Measurements from ENCODE around the gene SSBP3.
"Not testable (repeated sequence)": the region's sequence is repeated elsewhere in the genome, so short reads cannot be mapped to it uniquely, and the experiment has no call there.

The SSBP3 gene

DNA sequence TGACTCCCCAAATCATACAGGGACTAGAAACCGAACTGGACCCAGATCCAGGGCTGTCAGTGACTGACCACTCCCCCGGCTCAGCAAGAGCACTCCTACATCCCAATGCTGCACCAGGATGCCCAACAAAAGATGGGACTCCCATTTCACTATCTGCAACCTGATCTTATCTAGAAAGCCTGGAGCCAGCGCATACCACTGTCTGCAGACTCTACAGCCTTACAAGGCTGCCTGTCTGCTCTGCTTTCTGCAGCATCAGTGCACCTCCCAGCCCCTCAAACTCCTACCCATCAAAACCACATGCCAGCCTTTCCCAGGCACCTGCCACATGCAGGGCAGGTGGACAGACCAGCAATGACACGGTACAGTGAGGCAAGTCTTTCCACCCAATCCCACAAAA, 52.2 kb downstream of the SSBP3 start:
- no peak for DNase-seq (ENCODE audit: low read depth in 2 of 2, low spot score in 1 of 2)

DNA sequence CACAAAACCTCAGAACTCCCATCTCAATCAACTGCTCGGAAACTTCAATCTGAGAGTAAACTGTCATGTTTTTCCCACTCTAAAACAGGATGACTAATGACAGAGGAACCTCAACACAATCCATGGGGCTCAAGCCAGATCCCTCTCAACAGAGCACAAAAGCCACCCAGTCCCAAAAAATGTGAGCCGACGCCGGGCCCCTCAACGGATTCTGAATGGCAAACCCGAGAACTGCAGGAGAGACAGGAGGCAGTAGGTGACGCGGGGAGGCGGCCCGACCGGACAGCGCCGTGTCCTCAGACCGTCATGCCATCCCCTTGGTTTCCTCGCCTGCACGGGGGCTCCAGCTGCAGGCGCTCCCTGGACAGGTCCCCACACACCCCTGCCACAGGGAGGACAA, 53.4 kb downstream of the SSBP3 start:
- DNase-seq (ENCODE audit: low read depth in 2 of 2, low spot score in 1 of 2): no peak

DNA sequence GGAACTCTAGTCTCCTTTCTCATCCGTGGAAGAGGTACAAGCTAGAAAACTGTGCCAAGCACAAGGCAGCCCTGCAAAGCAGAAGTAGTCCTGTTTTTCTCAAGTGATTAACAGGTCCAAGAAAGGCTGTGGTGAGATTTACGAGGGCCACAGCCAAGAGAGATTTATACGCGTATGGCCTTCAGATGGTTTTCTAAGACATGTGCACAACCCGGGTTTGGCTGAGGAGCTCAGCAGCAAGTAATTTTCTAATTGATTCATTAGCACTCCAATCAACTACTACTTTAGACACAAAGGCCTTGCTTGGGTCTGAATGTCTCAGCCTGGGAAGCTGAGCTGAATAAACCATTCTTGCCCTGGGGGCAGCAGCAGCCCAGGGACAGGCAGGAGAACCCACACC, 55.8 kb downstream of the SSBP3 start:
- DNase-seq (ENCODE audit: low read depth in 2 of 2, low spot score in 1 of 2): no peak

DNA sequence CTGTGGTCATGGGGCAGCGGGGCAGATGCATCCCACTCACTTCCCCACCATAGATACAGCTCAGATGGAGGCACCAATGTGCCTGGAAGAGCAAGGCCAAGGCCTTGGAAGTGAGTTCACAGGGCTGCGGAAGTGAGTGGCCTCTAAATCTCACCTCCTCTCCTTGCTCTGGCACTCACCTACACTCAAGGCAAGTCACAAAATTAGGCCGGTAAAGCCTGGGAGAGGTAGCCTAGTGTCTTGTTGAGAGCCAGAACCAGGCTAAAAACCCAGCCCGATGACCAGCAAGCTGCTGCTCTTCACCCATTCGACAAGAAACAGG, 57.5 kb downstream of the SSBP3 start:
- no peak for DNase-seq (ENCODE audit: low read depth in 2 of 2, low spot score in 1 of 2)

DNA sequence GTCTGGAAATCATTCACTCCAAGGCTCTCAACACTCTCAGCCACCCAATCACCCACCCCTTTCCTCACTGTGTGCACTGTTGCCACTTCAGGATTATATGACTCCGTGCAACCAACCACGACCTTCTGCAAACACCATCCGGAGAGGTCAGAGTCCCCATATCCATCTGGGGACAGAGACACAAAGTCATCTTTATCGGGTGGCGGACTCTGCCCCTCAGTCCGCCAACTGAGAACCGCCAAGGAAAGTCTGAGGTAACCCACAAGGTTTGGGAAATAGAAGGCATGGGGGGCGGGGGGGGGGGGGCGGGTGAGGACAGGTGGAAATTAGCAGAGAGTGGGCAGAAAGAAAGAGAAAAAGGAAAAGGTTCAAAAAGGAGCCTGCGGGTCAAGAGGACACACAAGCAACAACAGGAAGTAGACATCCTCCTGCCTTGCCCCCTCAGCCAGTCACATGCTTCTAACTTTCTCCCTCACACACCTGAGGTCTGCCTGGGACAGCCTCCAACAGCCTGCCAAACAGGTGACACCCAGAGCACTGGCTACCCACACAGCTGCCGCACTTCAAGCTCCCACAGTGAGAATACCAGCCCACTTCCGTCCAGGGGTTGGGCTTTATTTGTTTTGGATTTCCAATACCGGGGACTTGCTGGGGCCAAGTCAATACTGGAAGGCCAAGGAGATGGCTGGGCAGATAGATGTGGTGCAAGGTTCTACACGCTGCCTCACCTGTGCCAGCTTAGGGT, 58.1 kb downstream of the SSBP3 start:
- no peak for DNase-seq (ENCODE audit: low read depth in 2 of 2, low spot score in 1 of 2)

DNA sequence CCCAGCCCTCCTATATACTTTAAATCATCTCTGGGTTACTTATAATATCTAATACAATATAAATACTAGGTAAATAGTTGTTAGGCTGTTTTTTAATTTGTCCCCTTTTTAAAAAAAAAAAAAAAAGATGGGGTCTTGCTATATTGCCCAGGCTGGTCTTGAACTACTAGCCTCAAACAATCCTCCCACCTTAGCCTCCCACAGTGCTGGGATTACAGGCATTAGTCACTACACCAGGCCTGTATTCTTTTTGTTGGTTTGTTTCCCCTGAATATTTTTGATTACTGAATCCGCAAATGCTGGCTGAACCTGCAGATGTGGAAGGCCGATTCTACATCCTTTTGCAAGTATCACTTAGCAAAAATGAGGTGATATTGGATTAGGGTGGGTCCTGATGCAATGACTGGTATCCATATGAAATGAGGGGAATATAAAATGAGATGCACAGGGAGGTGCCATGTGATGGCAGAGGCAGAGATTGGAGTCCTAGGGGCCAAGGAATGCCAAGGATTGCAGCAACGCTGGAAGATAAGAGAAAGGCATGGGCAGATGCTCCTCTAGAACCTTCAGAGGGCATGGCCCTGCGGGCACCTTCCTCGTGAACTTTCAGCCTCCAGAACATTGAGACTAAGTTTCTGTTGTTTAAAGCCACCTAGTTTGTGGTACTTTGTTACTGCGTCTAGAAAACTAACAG, 58.8 kb downstream of the SSBP3 start:
- DNase-seq (ENCODE audit: low read depth in 2 of 2, low spot score in 1 of 2): no peak

DNA sequence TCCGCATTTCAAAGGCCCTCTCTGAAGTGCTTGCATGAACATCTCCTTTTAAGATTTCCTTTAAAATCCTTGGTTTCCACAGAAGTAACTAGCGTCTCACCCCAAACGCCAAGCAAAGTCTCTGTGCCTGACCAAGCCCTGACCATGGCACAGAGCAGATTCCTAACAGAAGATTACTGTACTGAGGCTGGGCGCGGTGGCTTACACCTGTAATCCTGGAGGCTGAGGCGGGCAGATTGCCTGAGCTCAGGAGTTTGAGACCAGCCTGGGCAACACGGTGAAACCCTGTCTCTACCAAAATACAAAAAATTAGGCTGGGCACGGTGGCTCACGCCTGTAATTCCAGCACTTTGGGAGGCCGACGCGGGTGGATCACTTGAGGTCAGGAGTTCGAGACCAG, 60.6 kb downstream of the SSBP3 start:
- DNase-seq (ENCODE audit: low read depth in 2 of 2, low spot score in 1 of 2): not testable (repeated sequence)

DNA sequence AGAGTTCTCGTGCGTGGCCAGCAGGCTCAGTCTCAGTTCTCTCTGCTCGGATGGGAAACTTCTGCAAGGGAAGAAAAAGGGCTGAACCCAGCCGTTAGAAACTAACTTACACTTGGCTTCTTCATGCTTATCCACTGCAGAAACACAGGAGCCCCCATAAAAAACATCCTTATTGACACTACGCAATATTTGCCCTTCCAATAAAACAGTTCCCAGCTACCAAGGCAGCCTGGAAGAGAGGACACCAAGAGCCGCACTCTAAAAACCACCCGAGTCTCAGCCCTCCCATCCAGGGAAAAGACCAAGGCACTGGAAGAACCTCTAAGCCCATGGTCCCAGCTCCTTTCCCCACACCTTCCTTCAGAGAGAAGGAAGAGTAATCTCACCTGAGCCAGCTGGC, 61.1 kb downstream of the SSBP3 start:
- DNase-seq (ENCODE audit: low read depth in 2 of 2, low spot score in 1 of 2): no peak

DNA sequence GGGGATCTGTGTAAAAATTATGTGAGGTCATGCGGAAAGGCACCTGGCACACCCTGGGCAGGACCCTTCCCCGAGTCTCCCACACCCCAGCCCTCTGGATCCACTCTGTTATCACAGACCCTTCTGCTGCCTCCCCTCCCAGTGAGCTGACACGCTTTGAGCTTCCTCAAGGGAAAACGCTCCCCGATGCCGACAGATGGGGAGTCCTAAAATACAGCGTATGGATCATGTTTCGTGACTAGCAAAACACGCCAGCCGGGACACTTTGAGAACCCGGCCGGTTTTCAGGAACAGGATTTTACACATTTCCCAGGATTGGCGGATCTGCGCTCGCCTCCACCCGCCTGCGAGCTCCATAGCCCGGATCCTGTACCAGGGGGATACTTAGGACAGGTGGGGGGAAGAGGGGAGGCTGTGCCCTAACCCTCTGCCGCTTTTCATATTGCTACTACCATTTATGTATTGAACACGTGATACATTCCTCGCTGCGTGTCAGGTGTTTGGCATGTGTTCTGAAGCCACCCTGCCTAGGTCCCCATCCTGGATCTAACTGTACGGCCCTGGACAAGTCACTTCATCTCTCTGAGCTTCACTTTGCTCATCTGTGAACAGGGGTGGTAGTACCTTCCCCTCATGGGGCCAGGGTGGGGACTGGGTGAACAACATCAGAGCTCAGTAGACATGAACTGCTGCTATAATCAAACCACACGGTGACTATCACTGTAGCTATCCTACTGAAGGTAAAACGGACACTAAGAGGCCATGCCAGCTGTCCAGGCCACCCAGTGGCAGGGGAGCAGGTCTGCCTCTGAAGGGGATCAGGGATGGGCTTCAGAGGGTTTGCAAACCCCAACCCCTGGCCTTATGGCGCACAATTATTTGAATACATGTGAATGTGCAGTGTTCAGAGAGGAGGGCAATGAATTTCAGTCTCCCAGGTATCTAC, 63.2 kb downstream of the SSBP3 start:
- no peak for DNase-seq (ENCODE audit: low read depth in 2 of 2, low spot score in 1 of 2)

DNA sequence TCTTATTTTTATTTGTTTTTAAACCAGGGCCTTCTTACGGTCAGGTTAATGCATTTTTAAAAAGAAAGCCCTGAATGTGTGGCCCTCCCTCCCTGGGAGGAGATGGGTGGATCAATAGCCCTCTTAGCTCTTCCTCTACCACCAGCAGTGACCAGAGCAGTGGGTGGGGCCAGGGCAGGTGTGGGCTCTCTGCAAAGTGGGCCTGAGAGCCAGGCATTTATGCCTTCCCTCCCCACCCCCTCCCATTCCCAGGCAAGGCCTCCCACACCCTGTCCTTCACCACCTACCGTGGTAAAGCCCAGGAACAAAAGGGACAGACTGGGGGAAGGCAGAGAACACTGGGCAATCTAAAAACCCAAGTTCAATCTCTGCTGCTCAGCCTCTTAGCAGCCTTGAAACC, 63.9 kb downstream of the SSBP3 start:
- no peak for DNase-seq (ENCODE audit: low read depth in 2 of 2, low spot score in 1 of 2)

DNA sequence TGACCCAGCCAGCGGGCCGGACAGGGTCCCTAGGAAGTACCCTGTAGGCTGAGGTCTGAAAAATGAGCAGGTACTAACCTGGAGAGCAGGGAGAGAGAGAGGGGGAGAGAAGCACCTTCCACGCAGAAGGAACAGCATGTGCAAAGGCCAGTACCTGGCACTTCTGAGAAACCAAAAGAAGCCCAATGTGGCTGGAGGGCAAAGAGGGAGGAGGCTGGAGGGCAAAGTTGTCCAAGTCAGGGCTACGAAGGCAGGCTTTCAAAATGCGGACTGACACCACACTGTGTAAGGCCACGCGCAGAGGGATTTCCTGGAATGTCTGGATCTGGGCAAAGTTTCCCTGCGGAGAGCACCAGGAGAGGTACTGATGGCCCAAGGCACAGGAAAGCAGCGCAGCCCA, 64.4 kb downstream of the SSBP3 start:
- no peak for DNase-seq (ENCODE audit: low read depth in 2 of 2, low spot score in 1 of 2)

DNA sequence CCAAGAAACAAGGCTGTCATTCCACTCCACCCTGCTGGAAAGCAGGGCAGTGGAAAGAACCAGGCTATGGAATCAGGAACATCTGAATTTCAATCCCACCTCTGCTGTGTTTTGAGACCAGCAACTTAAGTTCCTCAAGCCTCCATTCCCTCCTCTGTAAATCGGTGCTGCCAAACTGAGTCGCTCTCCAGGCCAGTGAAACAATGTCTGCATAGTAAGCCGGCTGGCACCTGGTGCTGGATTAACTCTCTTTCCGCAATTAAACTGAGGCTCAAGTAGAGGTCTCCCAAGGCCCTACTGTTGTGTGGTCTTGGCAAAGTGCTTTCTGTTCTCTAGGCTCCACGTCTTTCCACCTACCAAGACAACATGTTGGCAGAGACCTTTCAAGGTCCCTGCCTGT, 65.3 kb downstream of the SSBP3 start:
- DNase-seq (ENCODE audit: low read depth in 2 of 2, low spot score in 1 of 2): no peak

DNA sequence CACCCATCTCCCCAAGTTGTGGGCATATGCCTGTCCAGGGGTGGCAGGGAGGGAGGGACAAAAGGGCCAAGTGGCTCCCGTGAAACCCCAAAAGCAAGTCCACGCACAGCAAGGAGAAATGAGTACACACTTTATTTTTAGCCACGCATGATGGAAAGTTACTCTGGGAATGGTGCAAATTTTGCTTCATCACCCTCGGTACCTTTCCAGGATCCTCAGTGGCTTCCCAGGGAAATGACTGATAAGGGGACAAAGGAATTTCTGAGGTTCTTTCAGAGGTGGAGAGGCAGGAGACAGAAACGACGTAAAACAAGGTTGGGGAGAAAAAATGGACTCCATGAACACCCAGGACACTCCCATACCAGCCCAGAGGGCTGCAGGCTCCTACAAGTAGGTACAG, 65.8 kb downstream of the SSBP3 start:
- no peak for DNase-seq (ENCODE audit: low read depth in 2 of 2, low spot score in 1 of 2)

DNA sequence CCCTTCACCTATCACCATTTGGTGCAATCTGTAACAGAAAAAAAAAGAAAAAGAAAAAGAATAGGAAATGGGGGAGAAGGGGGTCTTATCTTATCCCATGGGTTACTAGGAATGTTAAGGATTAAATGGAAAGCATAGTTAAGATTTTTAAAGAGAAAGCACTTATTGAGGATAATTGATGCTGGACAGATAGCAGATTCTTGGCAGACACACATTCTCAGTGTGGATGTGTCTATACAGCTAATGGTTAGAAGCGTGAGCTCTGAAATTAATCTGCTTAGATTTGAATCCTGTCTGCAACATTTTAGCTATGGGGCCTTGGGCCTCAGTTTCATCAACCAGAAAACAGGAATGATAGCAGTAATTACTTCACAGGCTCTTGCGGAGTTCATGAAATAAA, 67.1 kb downstream of the SSBP3 start:
- DNase-seq (ENCODE audit: low read depth in 2 of 2, low spot score in 1 of 2): no peak

DNA sequence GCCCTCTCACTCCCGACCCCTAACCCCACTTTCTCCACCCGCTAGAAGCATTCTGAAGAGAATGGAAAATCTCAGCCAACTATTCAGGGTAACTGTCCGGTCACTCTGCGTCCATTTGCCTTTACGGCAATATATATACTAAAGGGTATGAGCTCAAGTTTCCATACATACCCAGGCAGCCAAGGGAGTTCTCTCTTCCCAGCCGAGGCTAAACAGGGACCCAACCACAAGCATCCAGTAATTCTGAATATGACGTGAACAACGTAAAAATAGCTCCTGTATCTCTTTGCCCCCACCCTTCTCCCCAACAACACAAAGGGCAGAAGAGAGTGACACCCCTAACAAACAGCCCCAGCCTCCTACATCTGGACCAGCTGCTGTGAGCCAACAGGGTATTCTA, 67.7 kb downstream of the SSBP3 start:
- no peak for DNase-seq (ENCODE audit: low read depth in 2 of 2, low spot score in 1 of 2)

DNA sequence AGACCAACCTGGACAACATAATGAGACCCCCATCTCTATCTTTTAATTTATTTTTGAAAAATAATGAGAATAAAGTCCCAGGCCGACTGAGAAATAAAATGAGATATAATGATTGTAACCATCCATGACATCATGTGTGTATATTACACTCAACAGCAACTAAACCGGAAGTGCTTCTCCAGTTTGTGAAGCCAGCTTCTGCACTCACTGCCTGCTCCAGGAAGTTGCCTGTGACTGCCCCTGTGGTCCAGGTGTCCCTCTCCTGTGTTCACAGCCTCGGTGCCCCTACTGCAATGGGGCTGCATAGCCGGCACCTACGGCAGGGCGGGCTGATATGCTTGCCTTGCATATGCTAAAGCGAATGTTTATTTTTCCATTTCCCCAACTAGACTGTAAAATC, 68.3 kb downstream of the SSBP3 start:
- no peak for DNase-seq (ENCODE audit: low read depth in 2 of 2, low spot score in 1 of 2)

DNA sequence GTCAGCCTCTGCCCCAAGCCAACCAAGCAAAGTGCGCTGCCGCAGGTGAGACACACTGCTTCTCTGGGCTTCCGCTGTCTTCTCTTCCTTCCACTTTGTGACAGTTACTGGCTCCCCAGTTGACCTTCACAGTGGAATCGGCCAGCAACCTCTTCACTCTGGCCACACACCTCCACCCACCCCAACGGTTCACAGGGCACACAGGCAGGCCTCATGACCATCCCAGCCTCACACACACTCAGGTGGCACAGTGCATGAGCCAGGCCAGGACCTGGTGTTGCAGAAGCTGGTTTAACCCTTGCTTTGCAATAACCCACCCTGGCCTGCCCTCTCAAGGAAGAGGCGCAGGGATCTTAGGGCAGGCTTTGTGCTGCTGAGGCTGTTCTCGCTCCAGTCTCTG, 69.2 kb downstream of the SSBP3 start:
- no peak for DNase-seq (ENCODE audit: low read depth in 2 of 2, low spot score in 1 of 2)

DNA sequence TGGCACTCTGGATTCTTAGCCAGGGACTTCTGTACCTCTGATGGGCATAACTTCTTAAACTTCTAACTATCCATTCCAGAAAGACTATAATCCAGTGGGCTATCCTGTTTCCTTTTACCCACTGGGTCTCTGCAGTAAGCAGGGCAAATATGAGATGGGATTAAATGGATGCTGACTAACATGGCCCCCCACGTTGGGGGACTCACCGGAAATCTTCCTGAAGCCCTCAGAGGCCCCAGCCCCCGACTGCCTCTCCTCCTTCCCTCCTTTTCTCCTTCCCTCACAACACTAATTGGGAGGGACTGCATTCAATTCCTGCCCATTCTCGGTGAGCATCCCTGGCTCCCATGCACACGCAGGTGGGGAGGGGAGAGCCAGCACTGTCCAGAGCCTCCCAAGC, 70.1 kb downstream of the SSBP3 start:
- DNase-seq (ENCODE audit: low read depth in 2 of 2, low spot score in 1 of 2): no peak

DNA sequence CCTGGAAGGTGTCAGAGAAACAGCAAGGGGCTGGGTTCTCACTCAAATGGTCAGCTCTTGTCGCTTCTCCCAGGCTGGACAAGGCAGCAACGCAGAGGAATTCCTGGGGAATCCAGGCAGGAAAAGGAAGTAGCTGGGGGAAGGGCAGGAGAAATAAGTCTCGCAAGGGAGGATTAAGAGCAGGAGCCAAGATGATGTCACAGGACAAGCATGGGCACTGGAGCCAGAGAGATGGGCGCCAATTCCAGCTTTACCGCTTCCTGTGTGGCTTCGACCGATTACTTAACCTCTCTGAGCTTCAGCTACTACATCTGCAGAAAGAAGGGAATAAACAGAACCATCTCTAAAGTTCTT, 70.5 kb downstream of the SSBP3 start:
- DNase-seq (ENCODE audit: low read depth in 2 of 2, low spot score in 1 of 2): no peak

DNA sequence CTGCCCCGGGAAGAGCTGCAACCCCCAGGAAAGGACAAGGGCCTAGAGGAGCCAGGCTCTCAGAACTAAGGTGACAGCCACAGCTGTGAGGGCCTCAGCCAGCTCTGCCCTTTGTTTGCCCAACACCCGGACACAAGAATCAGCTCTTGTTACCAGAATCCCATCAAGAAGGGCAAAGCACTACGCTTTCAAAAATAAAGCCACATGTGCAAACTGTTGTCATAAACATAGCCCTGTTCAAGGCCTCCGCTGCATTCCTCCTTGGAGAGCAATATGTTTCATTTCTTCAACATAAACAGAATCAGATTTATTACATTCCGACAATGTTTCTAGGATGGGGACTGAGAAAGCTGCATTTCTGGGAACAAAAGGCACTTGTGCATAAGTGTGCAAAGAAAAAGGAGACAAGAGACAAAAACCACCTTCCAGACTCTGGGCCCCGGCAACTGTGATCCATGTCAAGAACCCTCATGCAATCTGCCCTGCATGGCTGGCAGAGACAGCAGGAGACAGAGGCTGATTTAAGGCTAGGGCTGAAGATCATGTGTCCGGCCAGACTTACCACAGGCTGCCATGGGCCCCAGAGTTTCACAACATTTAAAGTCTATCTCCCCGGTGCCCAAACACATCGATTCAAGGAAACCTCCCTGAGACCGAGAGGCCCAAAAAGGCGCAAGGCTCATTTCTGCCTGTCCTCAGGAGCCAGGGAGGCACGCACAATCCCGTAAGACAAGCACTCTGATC, 71.0 kb downstream of the SSBP3 start:
- no peak for DNase-seq (ENCODE audit: low read depth in 2 of 2, low spot score in 1 of 2)

DNA sequence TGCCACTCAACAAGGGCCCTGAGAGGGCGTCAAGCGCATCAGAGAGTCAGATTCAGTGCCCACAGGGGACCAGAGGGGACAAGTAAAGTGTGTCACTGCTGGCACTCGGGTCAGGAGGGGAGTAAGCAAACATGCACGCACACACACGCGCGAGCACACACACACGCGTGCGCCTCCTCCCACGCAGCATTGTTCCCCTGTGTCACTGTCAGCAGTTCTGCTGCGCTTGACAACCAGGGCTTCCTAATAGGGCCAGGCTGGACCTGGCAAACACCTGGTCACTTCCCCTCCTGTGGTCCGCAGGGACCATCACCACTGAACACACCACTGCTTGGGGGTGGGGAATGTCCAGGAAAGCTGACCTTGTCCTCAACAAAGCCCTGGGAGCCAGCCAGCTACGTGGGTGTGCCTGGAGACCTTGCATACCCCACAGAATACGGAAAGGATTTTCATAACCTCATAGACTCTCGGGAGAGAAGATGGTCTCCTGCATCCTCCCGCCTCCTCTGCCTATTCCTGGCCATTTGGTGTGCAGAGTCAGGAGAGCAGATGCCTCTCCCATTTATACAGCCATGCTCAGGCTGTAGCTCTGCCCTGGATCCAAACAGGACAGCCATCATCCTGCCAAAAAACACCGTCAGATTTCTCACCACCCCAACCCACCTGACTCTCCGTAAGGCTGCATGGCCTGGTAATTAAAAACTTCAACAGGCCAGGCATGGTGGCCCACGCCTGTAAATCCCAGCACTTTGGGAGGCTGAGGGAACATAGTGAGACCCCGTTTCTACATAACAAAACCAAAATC, 73.2 kb downstream of the SSBP3 start:
- no peak for DNase-seq (ENCODE audit: low read depth in 2 of 2, low spot score in 1 of 2)

Data from stimulated activated CD8-positive, alpha-beta memory T cell treated with anti-CD3 and anti-CD28 coated beads, Interleukin-4, amount 100 ng/mL, for 4 hours (primary cell).